A673 (cell line): ENCODE data around the gene COQ5.

Source experiments
- CTCF ChIP-seq: fragments of 300-800, 200-600 bp; sonication (generic); conservative IDR thresholded peaks from 2 replicates; pipeline ENCODE4 v1.5.1; 2017; ENCODE audit warnings: low read depth, mild to moderate bottlenecking, antibody characterized with exemption, low read length, moderate library complexity, mixed read lengths
- EZH2 ChIP-seq: fragments of 200-600 bp; sonication (generic); IDR thresholded peaks from 2 replicates; pipeline ENCODE4 v1.6.1; 2017; ENCODE audit warnings: borderline replicate concordance, low read depth, mild to moderate bottlenecking, mixed read lengths, antibody characterized with exemption, low read length; ENCODE audit not compliant: poor library complexity, severe bottlenecking

- TF ChIP-seq CTCF (no peak), EZH2 (no peak)
Measured at GRCh38 chr12:120515496-120515895, 13.5 kb downstream of the COQ5 start.
